HTR-8/SVneo (cell line): ENCODE data around the gene SPRED2.
"Not testable (repeated sequence)": the region's sequence is repeated elsewhere in the genome, so short reads cannot be mapped to it uniquely, and the experiment has no call there.

Source experiments
- DNase-seq: peaks from one replicate; pipeline ENCODE4 v3.0.0; 2011; ENCODE audit warnings: low spot score, mixed read lengths; ENCODE audit not compliant: insufficient read length
- FAIRE-seq: peaks from 2 replicates; lab custom pipeline; 2011; peaks lifted over from hg19 to GRCh38; lab: Jason Lieb, UNC

Gene SPRED2

GRCh38 chr2:65351948-65352595, 80.3 kb downstream of the SPRED2 start:
- DNase-seq = no peak
- no peak for FAIRE-seq

- FAIRE-seq = no peak
- DNase-seq = no peak
Measured at GRCh38 chr2:65351234-65351947, 81.0 kb downstream of the SPRED2 start.

- DNase-seq = no peak
- FAIRE-seq = no peak
Measured at GRCh38 chr2:65350651-65351056, 81.7 kb downstream of the SPRED2 start.

- FAIRE-seq = no peak
Measured at GRCh38 chr2:65349863-65350262, 82.5 kb downstream of the SPRED2 start.

GRCh38 chr2:65347913-65348312, 84.5 kb downstream of the SPRED2 start:
- FAIRE-seq (no peak), DNase-seq (no peak)

More at GRCh38 chr2:65349863-65350262, 82.5 kb downstream of the SPRED2 start:
- peak; percentile 42 for DNase-seq

GRCh38 chr2:65345631-65346030, 86.8 kb downstream of the SPRED2 start:
- DNase-seq (no peak), FAIRE-seq (no peak)

GRCh38 chr2:65344689-65345088, 87.7 kb downstream of the SPRED2 start:
- FAIRE-seq (no peak), DNase-seq (no peak)

GRCh38 chr2:65344182-65344581, 88.2 kb downstream of the SPRED2 start:
- DNase-seq = no peak
- no peak for FAIRE-seq

GRCh38 chr2:65343386-65343785, 89.0 kb downstream of the SPRED2 start:
- FAIRE-seq (no peak), DNase-seq (no peak)

- DNase-seq (no peak), FAIRE-seq (no peak)
Measured at GRCh38 chr2:65340898-65341681, 91.3 kb downstream of the SPRED2 start.

GRCh38 chr2:65339648-65340047, 92.8 kb downstream of the SPRED2 start:
- DNase-seq (no peak), FAIRE-seq (no peak)

- not testable (repeated sequence) for DNase-seq, FAIRE-seq
Measured at GRCh38 chr2:65338830-65339495, 93.4 kb downstream of the SPRED2 start.

- not testable (repeated sequence) for FAIRE-seq, DNase-seq
Measured at GRCh38 chr2:65337915-65338314, 94.5 kb downstream of the SPRED2 start.

- FAIRE-seq (no peak), DNase-seq (no peak)
Measured at GRCh38 chr2:65334714-65335113, 97.7 kb downstream of the SPRED2 start.

GRCh38 chr2:65331336-65332025, 100.9 kb downstream of the SPRED2 start:
- no peak for FAIRE-seq
- DNase-seq = no peak

GRCh38 chr2:65329525-65329924, 102.9 kb downstream of the SPRED2 start:
- DNase-seq (no peak), FAIRE-seq (no peak)

- FAIRE-seq = no peak
- no peak for DNase-seq
Measured at GRCh38 chr2:65326276-65326675, 106.1 kb downstream of the SPRED2 start.

GRCh38 chr2:65325066-65325465, 107.3 kb downstream of the SPRED2 start:
- FAIRE-seq (no peak), DNase-seq (no peak)

- FAIRE-seq (no peak), DNase-seq (no peak)
Measured at GRCh38 chr2:65320946-65321345, 111.5 kb downstream of the SPRED2 start.
